Measurements from ENCODE around the gene TOMM20. TPM values are rescaled to one million over a fixed set of nuclear protein-coding genes. Genes with fewer than 3 reads are reported as not detected.
A peak's percentile ranks its signal among the peaks of the same experiment; 100 is the strongest.

Gene TOMM20
- total and polyA plus RNA-seq, 4 experiments from 2014 or later = 64.4 to 108 (median 86.4) TPM

DNA sequence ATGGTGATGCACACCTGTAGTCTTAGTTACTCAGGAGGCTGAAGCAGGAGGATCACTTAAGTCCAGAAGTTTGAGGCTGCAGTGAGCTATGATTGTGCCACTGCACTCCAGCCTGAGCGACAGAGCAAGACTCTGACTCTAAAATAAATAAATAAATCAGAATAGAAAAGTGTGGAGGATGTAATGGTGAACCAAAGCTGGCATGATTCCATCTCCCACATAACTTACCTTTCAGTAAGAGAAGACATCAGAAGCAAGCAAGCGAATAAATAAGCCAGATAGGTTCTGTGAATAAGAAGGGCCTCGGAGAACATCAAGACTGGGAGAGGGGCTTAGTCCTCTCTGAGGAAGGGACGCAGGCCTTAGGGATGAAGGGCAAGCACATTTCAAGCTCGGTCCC, 59.5 kb downstream of the TOMM20 start:
- no peak for DNase-seq
- Mint-ChIP-seq H3K4me3 (no peak overlapping the region), H3K27me3 (no peaks in the 10 kb centered on the region), H3K9me3 (no peaks in the 10 kb centered on the region), H3K36me3 (no peaks in the 10 kb centered on the region), H3K27ac (no peak overlapping the region), H3K4me1 (peaks cover 0 to 11% (median 3%) of the 10 kb centered on the region in 4 donors)
- peaks cover 4% of the 10 kb centered on the region for H3K4me1 ChIP-seq (ENCODE audit: insufficient read depth, low read length)
- H3K27me3 ChIP-seq (ENCODE audit: insufficient read depth, low read length) = no peaks in the 10 kb centered on the region
- H3K4me3 ChIP-seq (ENCODE audit: low read length in 2 of 2) = no peak overlapping the region
- ChIA-PET CTCF (ENCODE audit: partially characterized antibody) (no interaction called here), POLR2A (ENCODE audit: partially characterized antibody) (no interaction called here)
- no peaks in the 10 kb centered on the region for H3K9me3 ChIP-seq (ENCODE audit: control insufficient read depth in 1 of 2, low read length in 2 of 2)
- intact Hi-C loops (cut with micrococcal nuclease) = no loop called here
- no peak overlapping the region for H3K27ac ChIP-seq (ENCODE audit: low read depth, low read length)
- H3K36me3 ChIP-seq (ENCODE audit: insufficient read depth, low read length) = no peaks in the 10 kb centered on the region

DNA sequence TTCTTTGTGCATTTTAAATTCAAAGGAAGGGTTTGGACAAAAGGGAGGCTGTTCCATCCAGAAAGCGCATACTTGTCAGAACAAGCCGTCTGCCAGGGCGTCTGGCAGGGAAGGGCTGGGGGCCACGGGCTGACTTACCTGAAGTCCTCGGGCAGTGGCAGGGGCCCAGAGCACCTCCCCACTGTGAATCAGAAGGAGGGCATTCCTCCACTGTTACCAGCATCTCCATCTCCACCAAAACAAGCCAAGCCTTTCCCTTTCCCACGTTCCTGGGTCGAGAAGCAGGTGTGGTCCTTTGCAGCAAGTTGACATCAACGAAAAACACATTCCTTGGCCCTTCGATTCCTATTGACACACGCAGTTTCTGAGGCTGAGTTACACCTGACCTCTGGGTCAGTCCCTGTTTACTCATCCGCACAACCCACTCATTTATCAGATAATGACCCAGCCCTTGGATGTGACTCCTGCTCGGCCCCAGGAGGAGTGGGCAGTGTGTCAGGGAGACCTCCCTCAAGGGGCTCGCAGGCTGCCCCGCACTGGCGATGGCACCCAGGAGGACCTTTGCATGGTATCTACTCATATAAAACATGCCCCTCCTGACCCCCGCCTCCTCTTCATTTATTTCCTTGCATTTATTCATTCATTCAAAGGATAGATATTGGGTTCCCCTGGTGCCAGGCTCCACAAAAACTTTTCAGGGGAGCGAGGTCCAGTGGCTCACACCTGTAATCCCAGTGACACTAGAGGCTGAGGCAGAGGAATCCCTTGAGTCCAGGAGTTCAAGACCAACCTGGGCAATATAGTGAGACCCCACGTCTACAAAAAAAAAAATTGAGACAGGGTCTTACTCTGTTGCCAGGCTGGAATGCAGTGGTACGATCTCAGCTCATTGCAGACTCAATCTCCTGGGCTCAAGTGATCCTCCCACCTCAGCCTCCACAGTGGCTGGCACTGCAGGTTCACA, 60.2 kb downstream of the TOMM20 start:
- Mint-ChIP-seq H3K27me3 (no peaks in the 10 kb centered on the region), H3K36me3 (no peaks in the 10 kb centered on the region), H3K4me1 (peaks cover 1 to 17% (median 6%) of the 10 kb centered on the region in 4 donors), H3K4me3 (no peak overlapping the region), H3K9me3 (no peaks in the 10 kb centered on the region), H3K27ac (no peak overlapping the region)
- ChIA-PET POLR2A (ENCODE audit: partially characterized antibody) (no interaction called here), CTCF (ENCODE audit: partially characterized antibody) (no interaction called here)
- intact Hi-C loops (cut with micrococcal nuclease) = no loop called here
- Histone ChIP-seq H3K4me1 (ENCODE audit: insufficient read depth, low read length) (peaks cover 3% of the 10 kb centered on the region), H3K27ac (ENCODE audit: low read depth, low read length) (no peak overlapping the region), H3K9me3 (ENCODE audit: control insufficient read depth in 1 of 2, low read length in 2 of 2) (no peaks in the 10 kb centered on the region), H3K27me3 (ENCODE audit: insufficient read depth, low read length) (no peaks in the 10 kb centered on the region), H3K4me3 (ENCODE audit: low read length in 2 of 2) (no peak overlapping the region), H3K36me3 (ENCODE audit: insufficient read depth, low read length) (no peaks in the 10 kb centered on the region)
- DNase-seq = no peak

- Histone ChIP-seq H3K9me3 (ENCODE audit: control insufficient read depth in 1 of 2, low read length in 2 of 2) (no peaks in the 10 kb centered on the region), H3K27ac (ENCODE audit: low read depth, low read length) (no peak overlapping the region), H3K36me3 (ENCODE audit: insufficient read depth, low read length) (no peaks in the 10 kb centered on the region), H3K4me3 (ENCODE audit: low read length in 2 of 2) (no peak overlapping the region), H3K27me3 (ENCODE audit: insufficient read depth, low read length) (no peaks in the 10 kb centered on the region), H3K4me1 (ENCODE audit: insufficient read depth, low read length) (peaks cover 11% of the 10 kb centered on the region)
- Mint-ChIP-seq H3K27ac (peak overlapping the region in 1 of 7 donors; percentile 41), H3K36me3 (no peaks in the 10 kb centered on the region), H3K4me1 (peaks cover 9 to 22% (median 13%) of the 10 kb centered on the region in 4 donors), H3K4me3 (no peak overlapping the region), H3K9me3 (no peaks in the 10 kb centered on the region), H3K27me3 (no peaks in the 10 kb centered on the region)
- ChIA-PET CTCF (ENCODE audit: partially characterized antibody) (no interaction called here), POLR2A (ENCODE audit: partially characterized antibody) (interaction anchor here (0.6 kb wide), 1 partner anchor 162 kb away, joined by 3 read pairs; no protein-coding TSS in a partner anchor)
- intact Hi-C loops (cut with micrococcal nuclease) = no loop called here
- DNase-seq = no peak
Observed at GRCh38 chr1:235067396-235068157, 61.1 kb downstream of the TOMM20 start.

GRCh38 chr1:235063068-235063765, 65.4 kb downstream of the TOMM20 start:
- CTCF ChIA-PET (ENCODE audit: partially characterized antibody) = no interaction called here
- Histone ChIP-seq H3K4me3 (ENCODE audit: low read length in 2 of 2) (no peak overlapping the region), H3K27ac (ENCODE audit: low read depth, low read length) (no peak overlapping the region), H3K27me3 (ENCODE audit: insufficient read depth, low read length) (no peaks in the 10 kb centered on the region), H3K4me1 (ENCODE audit: insufficient read depth, low read length) (peaks cover 14% of the 10 kb centered on the region), H3K36me3 (ENCODE audit: insufficient read depth, low read length) (no peaks in the 10 kb centered on the region), H3K9me3 (ENCODE audit: control insufficient read depth in 1 of 2, low read length in 2 of 2) (no peaks in the 10 kb centered on the region)
- no peaks in the 10 kb centered on the region for H3K27me3 Mint-ChIP-seq
- H3K4me3 Mint-ChIP-seq = peak overlapping the region in 6 of 8 donors; percentile 16 to 64 (median 34)
- POLR2A ChIA-PET (ENCODE audit: partially characterized antibody) = no interaction called here
- H3K9me3 Mint-ChIP-seq = no peaks in the 10 kb centered on the region
- intact Hi-C loops (cut with micrococcal nuclease) = loop anchor here (5.0 kb wide), 1 partner anchor 46 kb away; no protein-coding TSS in a partner anchor
- peak overlapping the region in 4 of 7 donors; percentile 48 to 84 (median 66) for H3K27ac Mint-ChIP-seq
- DNase-seq = no peak
- peaks cover 12 to 35% (median 18%) of the 10 kb centered on the region in 4 donors for H3K4me1 Mint-ChIP-seq
- no peaks in the 10 kb centered on the region for H3K36me3 Mint-ChIP-seq

- no peaks in the 10 kb centered on the region for H3K36me3 Mint-ChIP-seq
- no peaks in the 10 kb centered on the region for H3K27me3 ChIP-seq (ENCODE audit: insufficient read depth, low read length)
- intact Hi-C loops (cut with micrococcal nuclease) = loop anchor here (5.0 kb wide), 1 partner anchor 44 kb away; no protein-coding TSS in a partner anchor
- H3K27ac Mint-ChIP-seq = peak overlapping the region in 1 of 7 donors; percentile 15
- H3K9me3 Mint-ChIP-seq = no peaks in the 10 kb centered on the region
- H3K4me1 ChIP-seq (ENCODE audit: insufficient read depth, low read length) = peaks cover 14% of the 10 kb centered on the region
- no peaks in the 10 kb centered on the region for H3K27me3 Mint-ChIP-seq
- ChIA-PET CTCF (ENCODE audit: partially characterized antibody) (no interaction called here), POLR2A (ENCODE audit: partially characterized antibody) (no interaction called here)
- no peak overlapping the region for H3K27ac ChIP-seq (ENCODE audit: low read depth, low read length)
- DNase-seq = no peak
- no peaks in the 10 kb centered on the region for H3K36me3 ChIP-seq (ENCODE audit: insufficient read depth, low read length)
- H3K4me1 Mint-ChIP-seq = peaks cover 12 to 31% (median 18%) of the 10 kb centered on the region in 4 donors
- no peak overlapping the region for H3K4me3 Mint-ChIP-seq
- H3K9me3 ChIP-seq (ENCODE audit: control insufficient read depth in 1 of 2, low read length in 2 of 2) = no peaks in the 10 kb centered on the region
- H3K4me3 ChIP-seq (ENCODE audit: low read length in 2 of 2) = no peak overlapping the region
Observed at GRCh38 chr1:235060607-235061470, 67.8 kb downstream of the TOMM20 start.

Measured in CD4-positive, alpha-beta memory T cell (primary cell).